Measurements from ENCODE around the gene NRP1.

DNA sequence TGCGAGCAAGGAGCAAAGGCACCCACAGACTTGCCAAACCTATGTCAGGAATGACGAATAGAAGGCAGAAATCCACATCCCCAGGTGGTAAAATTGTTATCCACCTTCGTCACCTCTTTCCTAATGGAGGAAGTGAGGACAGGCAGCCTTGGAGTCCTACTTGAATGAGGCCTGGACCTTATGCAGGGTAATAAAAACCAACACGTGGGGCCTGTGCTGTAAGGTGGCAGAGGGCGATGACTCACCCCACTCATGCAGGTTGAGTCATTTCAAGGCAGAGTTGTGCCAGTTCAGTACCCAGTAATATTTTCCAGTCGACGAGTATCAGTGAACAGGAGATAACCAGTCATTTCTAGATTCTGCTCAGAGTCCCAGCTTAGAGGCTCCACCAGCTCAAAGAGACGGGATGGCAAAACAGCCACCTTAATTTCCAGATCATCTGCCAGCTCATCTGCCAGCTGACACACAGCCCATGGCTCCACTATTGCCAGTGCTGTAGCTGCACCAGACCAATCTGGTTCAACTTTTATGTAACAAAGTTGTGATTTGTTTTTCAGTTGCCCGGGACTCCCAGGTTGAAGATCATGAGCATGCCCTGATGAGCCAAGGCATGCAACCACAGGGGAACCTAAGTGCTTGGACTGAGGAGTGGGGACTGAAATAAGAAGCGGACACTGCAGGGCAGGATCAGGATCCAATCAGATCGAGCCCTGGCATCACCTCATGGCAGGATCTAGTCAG is 200.3 kb downstream of the NRP1 start:
- TF ChIP-seq, protein P1, sequence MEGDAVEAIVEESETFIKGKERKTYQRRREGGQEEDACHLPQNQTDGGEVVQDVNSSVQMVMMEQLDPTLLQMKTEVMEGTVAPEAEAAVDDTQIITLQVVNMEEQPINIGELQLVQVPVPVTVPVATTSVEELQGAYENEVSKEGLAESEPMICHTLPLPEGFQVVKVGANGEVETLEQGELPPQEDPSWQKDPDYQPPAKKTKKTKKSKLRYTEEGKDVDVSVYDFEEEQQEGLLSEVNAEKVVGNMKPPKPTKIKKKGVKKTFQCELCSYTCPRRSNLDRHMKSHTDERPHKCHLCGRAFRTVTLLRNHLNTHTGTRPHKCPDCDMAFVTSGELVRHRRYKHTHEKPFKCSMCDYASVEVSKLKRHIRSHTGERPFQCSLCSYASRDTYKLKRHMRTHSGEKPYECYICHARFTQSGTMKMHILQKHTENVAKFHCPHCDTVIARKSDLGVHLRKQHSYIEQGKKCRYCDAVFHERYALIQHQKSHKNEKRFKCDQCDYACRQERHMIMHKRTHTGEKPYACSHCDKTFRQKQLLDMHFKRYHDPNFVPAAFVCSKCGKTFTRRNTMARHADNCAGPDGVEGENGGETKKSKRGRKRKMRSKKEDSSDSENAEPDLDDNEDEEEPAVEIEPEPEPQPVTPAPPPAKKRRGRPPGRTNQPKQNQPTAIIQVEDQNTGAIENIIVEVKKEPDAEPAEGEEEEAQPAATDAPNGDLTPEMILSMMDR (IDR thresholded peaks at IDR 0.05): no peak
- peak; percentile 61 for TF ChIP-seq POLR2AphosphoS5 (IDR thresholded peaks at IDR 0.05)
- no peak for TF ChIP-seq POLR2A (IDR thresholded peaks at IDR 0.05)
